ENCODE measurements around the gene SRF.

The SRF gene

GRCh38 chr6:43184268-43184985, 13.4 kb downstream of the SRF start:
- no peak for DNase-seq

GRCh38 chr6:43185391-43185985, 14.4 kb downstream of the SRF start:
- DNase-seq, result no peak

GRCh38 chr6:43186019-43186418, 14.9 kb downstream of the SRF start:
- no peak for DNase-seq

GRCh38 chr6:43186706-43187105, 15.6 kb downstream of the SRF start:
- DNase-seq, result no peak

- no peak for DNase-seq
Observed at GRCh38 chr6:43187821-43188220, 16.8 kb downstream of the SRF start.

- DNase-seq, result no peak
Observed at GRCh38 chr6:43188426-43188825, 17.4 kb downstream of the SRF start.

- DNase-seq, result no peak
Observed at GRCh38 chr6:43189776-43190304, 18.8 kb downstream of the SRF start.

- no peak for DNase-seq
Observed at GRCh38 chr6:43192911-43193310, 21.8 kb downstream of the SRF start.

- DNase-seq, result no peak
Observed at GRCh38 chr6:43193929-43194328, 22.9 kb downstream of the SRF start.

GRCh38 chr6:43196337-43196736, 25.3 kb downstream of the SRF start:
- no peak for DNase-seq

- DNase-seq, result no peak
Observed at GRCh38 chr6:43199912-43200311, 28.8 kb downstream of the SRF start.

GRCh38 chr6:43200541-43200940, 29.5 kb downstream of the SRF start:
- DNase-seq, result no peak

GRCh38 chr6:43202451-43202850, 31.4 kb downstream of the SRF start:
- no peak for DNase-seq

- no peak for DNase-seq
Observed at GRCh38 chr6:43203029-43203717, 32.1 kb downstream of the SRF start.

GRCh38 chr6:43203718-43204095, 32.6 kb downstream of the SRF start:
- no peak for DNase-seq

- no peak for DNase-seq
Observed at GRCh38 chr6:43204271-43205105, 33.4 kb downstream of the SRF start.

GRCh38 chr6:43205849-43206248, 34.8 kb downstream of the SRF start:
- DNase-seq, result no peak

- DNase-seq, result no peak
Observed at GRCh38 chr6:43207286-43207685, 36.2 kb downstream of the SRF start.

- DNase-seq, result no peak
Observed at GRCh38 chr6:43211955-43212354, 40.9 kb downstream of the SRF start.

GRCh38 chr6:43213431-43213830, 42.4 kb downstream of the SRF start:
- no peak for DNase-seq

- DNase-seq, result no peak
Observed at GRCh38 chr6:43215066-43215465, 44.0 kb downstream of the SRF start.

GRCh38 chr6:43216200-43216599, 45.1 kb downstream of the SRF start:
- no peak for DNase-seq

- no peak for DNase-seq
Observed at GRCh38 chr6:43217351-43217750, 46.3 kb downstream of the SRF start.
